Neural crest cell (in vitro differentiated cells): Measurements from ENCODE around the gene CCBE1. TPM values are rescaled to one million over a fixed set of nuclear protein-coding genes. Genes with fewer than 3 reads are reported as not detected.
A peak's percentile ranks its signal among the peaks of the same experiment; 100 is the strongest.

Source experiments
- DNase-seq: peaks from one replicate; pipeline ENCODE4 v3.0.0; 2021; ENCODE audit warnings: low read depth, mixed read lengths, low spot score
- H3K27ac Mint-ChIP-seq: one replicate; pipeline ENCODE4 v1.8.0; 2021; ENCODE audit warnings: mild to moderate bottlenecking, mixed read lengths; ENCODE audit not compliant: unreplicated experiment
- H3K27me3 Mint-ChIP-seq: 2 replicates; pipeline ENCODE4 v1.8.0; 2021; ENCODE audit warnings: low read depth, mild to moderate bottlenecking, mixed read lengths
- H3K36me3 Mint-ChIP-seq: 2 replicates; pipeline ENCODE4 v1.8.0; 2021; ENCODE audit warnings: low read depth, mild to moderate bottlenecking, mixed read lengths
- H3K4me1 Mint-ChIP-seq: 2 replicates; pipeline ENCODE4 v1.8.0; 2021; ENCODE audit warnings: mixed read lengths
- H3K4me3 Mint-ChIP-seq: one replicate; pipeline ENCODE4 v1.8.0; 2021; ENCODE audit warnings: mild to moderate bottlenecking, mixed read lengths
- H3K9me3 Mint-ChIP-seq: 2 replicates; pipeline ENCODE4 v1.8.0; 2021; ENCODE audit warnings: mixed read lengths
- CTCF ChIP-seq: fragments of 200-600 bp; sonication (generic); conservative IDR thresholded peaks from 2 replicates; pipeline ENCODE4 v1.5.0; 2021; ENCODE audit warnings: antibody characterized with exemption, mild to moderate bottlenecking
- total RNA-seq: library from RNA; stranded (reverse); gene quantifications from 2 replicates; pipeline ENCODE4 v1.2.1, GENCODE V29; 2021

CCBE1 gene
- total RNA-seq, 1 donor from 2014 or later: 0.33 TPM

GRCh38 chr18:59705145-59705544, 7.9 kb upstream of the CCBE1 start:
- DNase-seq: no peak
- peaks cover 30% of the 10 kb centered on the region for H3K27me3 Mint-ChIP-seq
- no peak overlapping the region for H3K4me3 Mint-ChIP-seq
- TF ChIP-seq CTCF: no peak
- no peaks in the 10 kb centered on the region for H3K4me1 Mint-ChIP-seq
- H3K36me3 Mint-ChIP-seq: no peaks in the 10 kb centered on the region
- no peaks in the 10 kb centered on the region for H3K9me3 Mint-ChIP-seq
- no peak overlapping the region for H3K27ac Mint-ChIP-seq

- Mint-ChIP-seq H3K9me3 (no peaks in the 10 kb centered on the region), H3K4me3 (no peak overlapping the region), H3K27ac (no peak overlapping the region), H3K27me3 (peaks cover 33% of the 10 kb centered on the region), H3K4me1 (no peaks in the 10 kb centered on the region), H3K36me3 (no peaks in the 10 kb centered on the region)
- no peak for TF ChIP-seq CTCF
- no peak for DNase-seq
Observed at GRCh38 chr18:59704146-59704545, 6.9 kb upstream of the CCBE1 start.

DNA sequence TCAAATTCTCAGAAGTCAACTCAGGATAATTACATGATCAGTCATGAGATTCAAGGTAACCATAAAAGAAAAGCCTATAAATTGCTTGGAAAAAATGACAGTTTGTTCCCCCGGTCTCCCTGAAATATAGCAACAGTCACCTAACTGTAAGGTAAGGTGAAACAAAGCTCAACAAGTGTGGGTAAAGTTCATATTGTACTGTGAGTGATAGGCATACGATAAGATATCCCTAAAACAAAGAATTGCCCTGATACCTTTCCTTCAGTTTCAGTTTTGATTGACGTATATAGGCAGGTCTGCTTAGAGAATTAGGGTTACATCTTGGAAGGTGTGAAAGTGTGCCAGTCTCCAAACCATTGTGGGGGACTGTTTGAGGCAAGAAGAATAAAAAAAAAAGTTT, 4.0 kb upstream of the CCBE1 start:
- Mint-ChIP-seq H3K36me3 (no peaks in the 10 kb centered on the region), H3K9me3 (no peaks in the 10 kb centered on the region), H3K27ac (no peak overlapping the region), H3K4me3 (no peak overlapping the region), H3K27me3 (peaks cover 56% of the 10 kb centered on the region), H3K4me1 (peaks cover 10% of the 10 kb centered on the region)
- no peak for DNase-seq
- no peak for TF ChIP-seq CTCF

DNA sequence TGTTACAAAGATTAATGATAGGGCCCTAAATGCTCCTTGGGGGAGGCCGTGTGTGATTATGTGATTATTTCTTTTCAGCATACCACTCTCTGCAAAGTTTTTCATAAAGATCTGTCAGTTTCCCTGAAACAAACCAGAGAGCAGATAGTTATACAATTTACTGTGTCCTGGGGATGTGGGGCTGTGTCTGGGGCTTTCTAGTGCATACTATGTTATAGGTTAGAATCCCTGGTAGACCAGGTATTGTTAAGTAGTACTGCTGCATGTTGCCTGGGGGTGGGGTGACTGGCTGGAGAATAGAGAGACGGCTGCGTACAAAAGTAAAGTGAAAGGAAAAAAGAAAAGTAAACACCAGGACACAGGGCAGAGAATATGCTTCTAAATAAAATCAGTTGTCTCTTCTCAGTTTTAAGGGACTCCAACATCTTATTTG, 3.3 kb upstream of the CCBE1 start:
- H3K27me3 Mint-ChIP-seq: peaks cover 63% of the 10 kb centered on the region
- no peak overlapping the region for H3K4me3 Mint-ChIP-seq

GRCh38 chr18:59699750-59700534, 2.7 kb upstream of the CCBE1 start:
- no peak for TF ChIP-seq CTCF
- Mint-ChIP-seq H3K27me3 (peaks cover 69% of the 10 kb centered on the region), H3K9me3 (no peaks in the 10 kb centered on the region), H3K4me3 (no peak overlapping the region), H3K4me1 (peaks cover 15% of the 10 kb centered on the region), H3K27ac (no peak overlapping the region), H3K36me3 (no peaks in the 10 kb centered on the region)
- DNase-seq: no peak

More for the DNA sequence above, 3.3 kb upstream of the CCBE1 start:
- Mint-ChIP-seq H3K9me3 (no peaks in the 10 kb centered on the region), H3K27ac (peak overlapping the region; percentile 22), H3K36me3 (no peaks in the 10 kb centered on the region), H3K4me1 (peaks cover 15% of the 10 kb centered on the region)
- DNase-seq: no peak
- no peak for TF ChIP-seq CTCF
